Activated naive CD4-positive, alpha-beta T cell treated with anti-CD3 and anti-CD28 coated beads, Interleukin-2, amount 50 U/mL, for 24 hours (primary cell): ENCODE measurements around the gene OR2B2.

Experiments
- H3K27ac Mint-ChIP-seq: one replicate; pipeline ENCODE4 v1.8.0; 2021; ENCODE audit warnings: mild to moderate bottlenecking, mixed read lengths
- H3K27me3 Mint-ChIP-seq: one replicate; pipeline ENCODE4 v1.8.0; 2021; ENCODE audit warnings: mixed read lengths
- H3K36me3 Mint-ChIP-seq: one replicate; pipeline ENCODE4 v1.8.0; 2021; ENCODE audit warnings: mixed read lengths
- H3K4me1 Mint-ChIP-seq: one replicate; pipeline ENCODE4 v1.8.0; 2021; ENCODE audit warnings: mixed read lengths
- H3K4me3 Mint-ChIP-seq: one replicate; pipeline ENCODE4 v1.8.0; 2021; ENCODE audit warnings: mild to moderate bottlenecking, mixed read lengths
- H3K9me3 Mint-ChIP-seq: one replicate; pipeline ENCODE4 v1.8.0; 2021; ENCODE audit warnings: mixed read lengths

Gene OR2B2

GRCh38 chr6:27864906-27865849 lies 47.0 kb downstream of the OR2B2 start:
- peak overlapping the region; percentile 98 for H3K4me3 Mint-ChIP-seq
- H3K27ac Mint-ChIP-seq = peak overlapping the region; percentile 95
- no peaks in the 10 kb centered on the region for H3K36me3 Mint-ChIP-seq
- H3K9me3 Mint-ChIP-seq = no peaks in the 10 kb centered on the region
- no peaks in the 10 kb centered on the region for H3K27me3 Mint-ChIP-seq
- H3K4me1 Mint-ChIP-seq = peaks cover 36% of the 10 kb centered on the region

- H3K4me1 Mint-ChIP-seq = peaks cover 36% of the 10 kb centered on the region
- H3K27me3 Mint-ChIP-seq = no peaks in the 10 kb centered on the region
- H3K36me3 Mint-ChIP-seq = no peaks in the 10 kb centered on the region
- H3K4me3 Mint-ChIP-seq = peak overlapping the region; percentile 98
- H3K27ac Mint-ChIP-seq = peak overlapping the region; percentile 95
- H3K9me3 Mint-ChIP-seq = no peaks in the 10 kb centered on the region
These were observed 48.0 kb downstream of the OR2B2 start for GRCh38 chr6:27863962-27864905.

DNA sequence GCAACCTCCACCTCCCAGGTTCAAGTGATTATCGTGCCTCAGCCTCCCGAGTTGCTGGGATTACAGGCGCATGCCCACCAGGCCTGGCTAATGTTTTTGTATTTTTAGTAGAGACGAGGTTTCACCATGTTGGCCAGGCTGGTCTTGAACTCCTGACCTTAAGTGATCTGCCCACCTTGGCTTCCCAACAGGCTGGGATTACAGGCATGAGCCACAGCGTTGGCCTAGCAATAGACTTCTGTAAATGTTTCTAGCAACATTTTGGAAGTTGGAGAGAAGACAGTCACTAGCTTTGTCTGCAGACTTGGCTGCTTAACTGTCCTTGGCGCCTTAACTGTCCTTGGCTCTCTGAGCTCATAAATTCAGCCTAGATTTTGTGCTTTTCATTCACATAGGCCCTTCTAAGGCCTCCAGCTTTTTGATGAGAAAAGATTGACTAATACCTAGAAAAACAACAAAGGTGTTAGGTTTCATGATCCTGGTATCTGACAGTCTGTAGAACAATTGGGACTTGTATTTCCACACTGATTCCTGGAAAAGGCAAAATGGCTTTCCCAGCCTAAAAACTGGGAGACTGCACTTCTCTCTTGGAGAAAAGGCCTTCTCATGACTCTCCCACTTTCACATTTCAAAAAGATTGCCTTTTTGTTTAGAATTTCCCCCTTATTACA lies 49.7 kb downstream of the OR2B2 start:
- no peaks in the 10 kb centered on the region for H3K36me3 Mint-ChIP-seq
- no peak overlapping the region for H3K4me3 Mint-ChIP-seq
- H3K27ac Mint-ChIP-seq = no peak overlapping the region
- peaks cover 31% of the 10 kb centered on the region for H3K4me1 Mint-ChIP-seq
- no peaks in the 10 kb centered on the region for H3K9me3 Mint-ChIP-seq
- H3K27me3 Mint-ChIP-seq = no peaks in the 10 kb centered on the region

DNA sequence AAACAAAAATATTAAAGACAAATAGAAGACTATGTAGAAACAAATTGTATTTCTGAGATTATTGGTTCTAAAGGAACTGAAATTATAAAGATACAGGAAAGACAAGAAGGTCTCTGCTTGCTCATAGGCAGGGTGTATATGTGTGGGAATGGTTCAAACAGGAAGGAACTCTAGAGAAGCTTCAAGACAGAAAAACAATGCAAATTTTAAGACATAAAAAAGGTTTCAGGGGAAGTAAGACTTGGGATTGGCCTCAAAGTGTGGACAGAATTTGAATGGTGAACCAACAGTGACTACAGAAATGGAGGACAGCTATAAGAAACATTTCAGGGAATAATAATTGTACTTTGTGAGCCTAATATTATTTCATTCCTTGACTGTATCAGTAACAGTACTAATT lies 50.3 kb downstream of the OR2B2 start:
- H3K36me3 Mint-ChIP-seq = no peaks in the 10 kb centered on the region
- no peaks in the 10 kb centered on the region for H3K9me3 Mint-ChIP-seq
- H3K27me3 Mint-ChIP-seq = no peaks in the 10 kb centered on the region
- no peak overlapping the region for H3K4me3 Mint-ChIP-seq
- H3K4me1 Mint-ChIP-seq = peaks cover 24% of the 10 kb centered on the region
- no peak overlapping the region for H3K27ac Mint-ChIP-seq

DNA sequence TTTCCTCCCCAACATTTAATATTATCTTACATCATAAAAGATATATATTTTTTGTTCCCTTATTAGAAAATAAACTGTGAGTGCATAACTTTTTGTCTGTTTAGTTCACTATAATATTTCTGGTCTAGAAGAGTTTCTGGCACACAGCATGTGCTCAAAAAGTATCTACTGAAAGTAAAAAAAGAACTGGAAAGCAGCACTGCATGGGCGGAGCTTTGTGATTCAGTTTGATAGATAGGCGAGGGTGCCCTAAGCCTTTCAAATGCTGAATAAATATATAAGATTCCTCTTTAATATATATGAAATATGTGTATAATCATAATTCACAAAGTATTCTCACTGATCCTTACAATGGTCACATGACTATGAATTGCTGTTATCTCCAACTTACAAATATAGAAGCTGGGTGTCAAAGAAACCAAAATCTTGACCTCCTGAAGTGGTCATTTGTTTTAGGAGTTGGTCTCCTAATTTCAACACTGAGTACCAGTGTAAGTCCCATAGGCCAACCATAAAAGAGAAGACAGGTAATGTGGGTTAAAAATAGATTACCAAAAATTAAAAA lies 50.8 kb downstream of the OR2B2 start:
- Mint-ChIP-seq H3K9me3 (no peaks in the 10 kb centered on the region), H3K36me3 (no peaks in the 10 kb centered on the region), H3K27ac (no peak overlapping the region)

More for the DNA sequence above, 50.8 kb downstream of the OR2B2 start:
- Mint-ChIP-seq H3K4me3 (no peak overlapping the region), H3K27me3 (no peaks in the 10 kb centered on the region), H3K4me1 (peaks cover 19% of the 10 kb centered on the region)
